Activated CD4-positive, CD25-positive, alpha-beta regulatory T cell (primary cell): Measurements from ENCODE around the gene PRR32.
"Not testable (repeated sequence)": the region's sequence is repeated elsewhere in the genome, so short reads cannot be mapped to it uniquely, and the experiment has no call there.

Experiments used
- DNase-seq, 4 experiments: peaks; one replicate each; lab custom pipeline; 2025; lab: John Stamatoyannopoulos, UW

The PRR32 gene, protein sequence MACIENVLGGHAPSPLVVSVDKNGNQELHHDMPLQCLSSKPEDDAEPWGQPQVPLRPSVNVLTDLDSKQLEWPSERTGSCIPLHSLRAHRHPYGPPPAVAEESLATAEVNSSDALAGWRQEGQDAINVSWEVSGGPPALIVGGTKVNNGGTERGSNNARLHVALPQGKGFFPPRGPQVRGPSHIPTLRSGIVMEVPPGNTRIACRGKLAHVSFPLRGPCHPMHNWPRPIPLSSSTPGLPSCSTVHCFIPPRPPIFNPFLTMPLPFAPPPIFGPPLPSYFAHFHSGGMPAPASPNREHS

DNA sequence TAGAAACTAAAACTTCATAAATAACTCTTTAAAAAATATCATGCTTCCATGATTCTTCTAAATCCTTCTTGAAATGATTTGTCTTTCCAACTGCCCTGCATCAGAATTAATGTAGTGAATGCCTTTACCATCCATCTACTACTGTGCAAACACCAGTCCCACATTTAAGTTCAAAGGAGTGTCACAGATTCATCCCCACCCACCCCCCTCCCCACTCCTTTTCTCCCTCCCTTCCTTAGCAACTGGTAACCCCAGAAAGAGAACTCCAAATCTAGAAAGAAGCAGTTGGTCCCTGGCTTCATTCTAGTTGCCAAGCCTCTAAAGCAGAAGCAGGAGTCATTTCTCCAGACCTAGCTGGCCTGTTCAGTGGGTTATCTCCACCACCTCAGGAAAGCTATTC lies at the start of gene PRR32:
PRR32 (plus strand) TSS at position 301 of the 400 bp plus-strand sequence. CDS start 115 bp downstream, outside the sequence.
- DNase-seq, result no peak

GRCh38 chrX:126770179-126770578 lies 49.4 kb upstream of the PRR32 start:
- DNase-seq, result no peak

DNA sequence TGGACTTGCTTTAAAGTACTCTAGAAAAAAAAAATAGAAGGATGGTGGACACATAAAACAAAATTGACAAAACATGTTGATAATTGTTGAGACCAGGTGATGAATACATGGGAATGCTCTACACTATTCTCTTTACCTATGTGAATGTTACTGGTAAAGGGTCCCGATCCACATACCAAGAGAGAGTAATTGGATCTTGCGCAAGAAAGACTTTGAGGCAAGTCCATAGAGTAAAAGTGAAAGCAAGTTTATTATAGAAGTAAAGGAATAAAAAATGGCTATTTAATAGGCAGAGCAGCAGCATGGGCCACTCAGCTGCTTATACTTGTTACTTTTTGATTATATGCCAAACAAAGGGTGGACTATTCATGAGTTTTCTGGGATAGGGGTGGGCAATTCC lies 34.0 kb upstream of the PRR32 start:
- no peak for DNase-seq

GRCh38 chrX:126799059-126799458 lies 20.5 kb upstream of the PRR32 start:
- DNase-seq, result no peak

- DNase-seq, result not testable (repeated sequence)
Measured at GRCh38 chrX:126806784-126807183, 12.7 kb upstream of the PRR32 start.

GRCh38 chrX:126815806-126816205 lies 3.7 kb upstream of the PRR32 start:
- DNase-seq, result no peak

DNA sequence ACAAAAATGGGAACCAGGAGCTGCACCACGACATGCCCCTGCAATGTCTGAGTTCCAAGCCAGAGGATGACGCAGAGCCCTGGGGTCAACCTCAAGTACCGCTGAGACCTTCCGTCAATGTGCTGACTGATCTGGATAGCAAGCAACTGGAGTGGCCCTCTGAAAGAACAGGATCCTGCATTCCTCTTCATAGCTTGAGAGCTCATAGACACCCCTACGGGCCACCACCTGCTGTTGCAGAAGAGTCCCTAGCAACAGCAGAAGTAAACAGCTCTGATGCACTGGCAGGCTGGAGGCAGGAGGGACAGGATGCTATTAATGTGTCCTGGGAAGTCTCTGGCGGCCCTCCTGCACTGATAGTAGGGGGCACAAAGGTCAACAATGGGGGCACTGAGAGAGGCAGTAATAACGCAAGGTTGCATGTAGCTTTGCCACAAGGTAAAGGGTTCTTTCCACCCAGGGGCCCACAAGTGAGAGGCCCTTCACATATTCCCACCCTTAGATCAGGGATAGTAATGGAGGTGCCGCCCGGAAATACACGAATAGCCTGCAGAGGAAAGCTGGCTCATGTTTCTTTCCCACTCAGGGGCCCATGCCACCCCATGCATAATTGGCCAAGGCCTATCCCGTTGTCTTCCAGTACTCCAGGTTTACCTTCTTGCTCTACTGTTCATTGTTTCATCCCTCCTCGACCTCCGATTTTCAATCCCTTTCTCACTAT lies 1.3 kb downstream of the PRR32 start:
- DNase-seq, result no peak

DNA sequence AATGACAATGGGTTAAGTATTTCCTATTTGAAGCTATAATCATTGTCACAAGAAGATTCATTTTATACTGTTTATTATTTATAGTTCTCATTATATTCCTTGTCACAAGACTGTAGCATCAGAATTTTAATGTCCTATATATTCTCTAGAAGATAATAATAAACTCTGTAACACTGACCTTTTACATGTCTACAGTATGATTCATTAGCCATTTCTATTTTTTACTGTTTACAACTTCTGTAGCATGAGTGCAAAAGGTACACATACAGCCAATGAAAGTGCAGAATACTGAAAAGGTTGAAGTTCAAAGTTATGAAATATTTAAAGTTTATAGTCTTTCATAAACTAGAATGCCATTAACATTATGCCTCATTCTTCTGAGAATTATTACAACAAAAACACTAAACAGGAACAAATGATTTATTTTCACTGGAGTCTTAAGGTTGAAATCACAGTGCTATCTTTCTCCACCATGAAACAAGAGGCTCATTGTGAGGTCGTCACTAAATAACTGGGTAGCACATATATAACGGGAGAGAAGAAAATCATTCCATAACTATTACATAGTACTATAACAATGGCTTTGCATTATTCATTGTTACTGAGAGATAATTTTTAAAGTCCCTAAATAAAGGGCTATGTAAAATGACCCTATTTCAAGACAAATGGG lies 4.9 kb downstream of the PRR32 start:
- DNase-seq, result no peak

- no peak for DNase-seq
Measured at GRCh38 chrX:126825566-126826193, 6.2 kb downstream of the PRR32 start.

DNA sequence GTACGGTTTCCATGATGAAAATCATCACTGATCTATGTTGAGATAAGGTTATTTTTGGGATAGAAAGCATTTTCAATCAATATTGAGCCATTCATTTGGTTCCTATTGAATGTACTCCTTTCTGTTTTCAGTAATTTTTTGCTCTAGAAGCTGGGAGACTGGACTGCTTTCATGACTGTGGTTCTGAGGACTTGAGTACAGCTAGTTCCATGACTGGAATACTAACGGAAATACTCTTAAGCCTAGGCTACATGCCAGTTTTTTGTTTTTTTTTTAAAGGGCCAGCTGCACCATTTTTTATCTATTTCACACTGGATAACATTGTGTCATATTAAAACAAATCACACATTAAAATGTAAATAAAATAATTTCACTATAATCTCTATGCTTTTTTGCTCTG lies 16.7 kb downstream of the PRR32 start:
- no peak for DNase-seq

GRCh38 chrX:126847143-126847542 lies 27.6 kb downstream of the PRR32 start:
- no peak for DNase-seq

- no peak for DNase-seq
Measured at GRCh38 chrX:126855839-126856524, 36.5 kb downstream of the PRR32 start.
